ENCODE results near the gene NMUR2. TPM values are rescaled to one million over a fixed set of nuclear protein-coding genes. Genes with fewer than 3 reads are reported as not detected.
A peak's percentile ranks its signal among the peaks of the same experiment; 100 is the strongest.

Gene NMUR2
- total RNA-seq, 1 experiment from 2014 or later = not detected

GRCh38 chr5:152379331-152379730, 25.7 kb downstream of the NMUR2 start:
- no peak overlapping the region for H2AFZ ChIP-seq
- no peaks in the 10 kb centered on the region for H4K20me1 ChIP-seq (ENCODE audit: insufficient read depth)
- no peaks in the 10 kb centered on the region for H3K9me3 ChIP-seq (ENCODE audit: insufficient read depth, low read depth)
- no peaks in the 10 kb centered on the region for H3K79me2 ChIP-seq (ENCODE audit: low read depth)
- TF ChIP-seq, protein P1, sequence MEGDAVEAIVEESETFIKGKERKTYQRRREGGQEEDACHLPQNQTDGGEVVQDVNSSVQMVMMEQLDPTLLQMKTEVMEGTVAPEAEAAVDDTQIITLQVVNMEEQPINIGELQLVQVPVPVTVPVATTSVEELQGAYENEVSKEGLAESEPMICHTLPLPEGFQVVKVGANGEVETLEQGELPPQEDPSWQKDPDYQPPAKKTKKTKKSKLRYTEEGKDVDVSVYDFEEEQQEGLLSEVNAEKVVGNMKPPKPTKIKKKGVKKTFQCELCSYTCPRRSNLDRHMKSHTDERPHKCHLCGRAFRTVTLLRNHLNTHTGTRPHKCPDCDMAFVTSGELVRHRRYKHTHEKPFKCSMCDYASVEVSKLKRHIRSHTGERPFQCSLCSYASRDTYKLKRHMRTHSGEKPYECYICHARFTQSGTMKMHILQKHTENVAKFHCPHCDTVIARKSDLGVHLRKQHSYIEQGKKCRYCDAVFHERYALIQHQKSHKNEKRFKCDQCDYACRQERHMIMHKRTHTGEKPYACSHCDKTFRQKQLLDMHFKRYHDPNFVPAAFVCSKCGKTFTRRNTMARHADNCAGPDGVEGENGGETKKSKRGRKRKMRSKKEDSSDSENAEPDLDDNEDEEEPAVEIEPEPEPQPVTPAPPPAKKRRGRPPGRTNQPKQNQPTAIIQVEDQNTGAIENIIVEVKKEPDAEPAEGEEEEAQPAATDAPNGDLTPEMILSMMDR (conservative IDR thresholded peaks at IDR 0.05) = no peak
- no peak for TF ChIP-seq EZH2 (IDR thresholded peaks at IDR 0.05; ENCODE audit: low read depth)
- no peaks in the 10 kb centered on the region for H3K9me2 ChIP-seq (ENCODE audit: insufficient read depth)
- no peak overlapping the region for H3K4me2 ChIP-seq
- CTCF ChIA-PET = no interaction called here
- POLR2A ChIA-PET (ENCODE audit: unreplicated experiment) = no interaction called here
- no TSS peak for BruUV-seq (replicated peaks)
- no peaks in the 10 kb centered on the region for H3K27me3 ChIP-seq (ENCODE audit: insufficient read depth, low read depth)
- no peaks in the 10 kb centered on the region for H3K36me3 ChIP-seq (ENCODE audit: low read depth)
- DNase-seq = no peak
- intact Hi-C loops (cut with micrococcal nuclease; ENCODE audit: unreplicated experiment) = no loop called here
- H3K4me1 ChIP-seq (replicated peaks; ENCODE audit: insufficient read depth) = no peaks in the 10 kb centered on the region
- no peaks in the 10 kb centered on the region for H3F3A ChIP-seq (ENCODE audit: insufficient read depth, low read depth)
- H3K27ac ChIP-seq = no peak overlapping the region
- H3K4me3 ChIP-seq = no peak overlapping the region

DNA sequence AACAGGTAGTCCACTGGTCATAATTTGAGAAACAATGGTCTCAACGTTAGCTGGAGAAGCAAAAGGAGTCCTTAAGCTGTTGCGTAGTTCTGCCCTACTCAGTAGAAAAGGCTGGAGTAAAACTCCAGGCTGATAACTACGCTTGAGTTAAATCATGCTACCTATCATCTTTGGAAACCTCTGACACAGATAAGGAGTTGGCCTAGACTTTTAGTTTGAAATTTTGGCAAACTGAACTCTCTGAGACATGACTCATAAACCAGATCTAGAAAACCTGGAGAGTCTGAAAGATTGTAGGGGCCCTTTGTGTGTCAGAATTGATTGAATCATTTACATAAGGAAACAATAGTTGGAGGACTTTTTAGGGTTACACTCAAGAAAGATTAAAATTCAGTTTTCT, 26.3 kb downstream of the NMUR2 start:
- BruUV-seq (replicated peaks) = no TSS peak
- Histone ChIP-seq H3K36me3 (ENCODE audit: low read depth) (no peaks in the 10 kb centered on the region), H2AFZ (no peak overlapping the region), H3K9me2 (ENCODE audit: insufficient read depth) (no peaks in the 10 kb centered on the region), H3K79me2 (ENCODE audit: low read depth) (no peaks in the 10 kb centered on the region), H4K20me1 (ENCODE audit: insufficient read depth) (no peaks in the 10 kb centered on the region), H3F3A (ENCODE audit: insufficient read depth, low read depth) (no peaks in the 10 kb centered on the region), H3K9me3 (ENCODE audit: insufficient read depth, low read depth) (no peaks in the 10 kb centered on the region), H3K27me3 (ENCODE audit: insufficient read depth, low read depth) (no peaks in the 10 kb centered on the region), H3K27ac (no peak overlapping the region), H3K4me1 (replicated peaks; ENCODE audit: insufficient read depth) (no peaks in the 10 kb centered on the region), H3K4me3 (no peak overlapping the region), H3K4me2 (no peak overlapping the region)
- intact Hi-C loops (cut with micrococcal nuclease; ENCODE audit: unreplicated experiment) = no loop called here
- TF ChIP-seq EZH2 (IDR thresholded peaks at IDR 0.05; ENCODE audit: low read depth) = no peak
- TF ChIP-seq, protein P1 (conservative IDR thresholded peaks at IDR 0.05) = no peak
- peak in 1 of 2 experiments; percentile 39 for DNase-seq
- POLR2A ChIA-PET (ENCODE audit: unreplicated experiment) = no interaction called here
- CTCF ChIA-PET = no interaction called here

DNA sequence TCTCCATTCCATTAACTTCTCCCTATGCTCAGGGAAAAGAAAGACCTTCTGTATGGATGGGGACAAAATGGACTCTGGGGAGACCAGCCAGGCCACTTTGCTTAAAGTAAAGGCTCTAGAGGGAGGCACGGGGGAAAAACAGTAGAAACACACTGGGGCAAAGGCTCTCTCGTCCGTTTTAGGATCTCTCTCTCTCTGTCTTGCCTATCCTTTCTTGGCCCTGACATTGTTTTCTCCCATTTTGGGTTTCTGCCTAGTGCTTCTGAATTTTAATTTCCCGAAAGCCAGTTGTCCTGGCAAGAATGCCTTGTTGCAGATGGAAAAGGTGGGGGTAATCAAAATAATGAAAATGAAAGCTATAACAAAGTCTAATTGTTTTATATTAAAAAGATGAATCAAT, 28.2 kb downstream of the NMUR2 start:
- Histone ChIP-seq H3K27ac (no peak overlapping the region), H3K27me3 (ENCODE audit: insufficient read depth, low read depth) (no peaks in the 10 kb centered on the region), H3K9me2 (ENCODE audit: insufficient read depth) (no peaks in the 10 kb centered on the region), H3K9me3 (ENCODE audit: insufficient read depth, low read depth) (no peaks in the 10 kb centered on the region), H3F3A (ENCODE audit: insufficient read depth, low read depth) (no peaks in the 10 kb centered on the region), H2AFZ (no peak overlapping the region), H3K4me1 (replicated peaks; ENCODE audit: insufficient read depth) (no peaks in the 10 kb centered on the region), H3K4me3 (no peak overlapping the region), H3K36me3 (ENCODE audit: low read depth) (no peaks in the 10 kb centered on the region), H3K4me2 (no peak overlapping the region), H3K79me2 (ENCODE audit: low read depth) (no peaks in the 10 kb centered on the region), H4K20me1 (ENCODE audit: insufficient read depth) (no peaks in the 10 kb centered on the region)
- BruUV-seq (replicated peaks) = no TSS peak
- ChIA-PET POLR2A (ENCODE audit: unreplicated experiment) (no interaction called here), CTCF (no interaction called here)
- intact Hi-C loops (cut with micrococcal nuclease; ENCODE audit: unreplicated experiment) = no loop called here
- DNase-seq = no peak
- TF ChIP-seq, protein P1 (conservative IDR thresholded peaks at IDR 0.05) = no peak
- TF ChIP-seq EZH2 (IDR thresholded peaks at IDR 0.05; ENCODE audit: low read depth) = no peak
